ENCODE data around the gene ADAMTS8.

DNA sequence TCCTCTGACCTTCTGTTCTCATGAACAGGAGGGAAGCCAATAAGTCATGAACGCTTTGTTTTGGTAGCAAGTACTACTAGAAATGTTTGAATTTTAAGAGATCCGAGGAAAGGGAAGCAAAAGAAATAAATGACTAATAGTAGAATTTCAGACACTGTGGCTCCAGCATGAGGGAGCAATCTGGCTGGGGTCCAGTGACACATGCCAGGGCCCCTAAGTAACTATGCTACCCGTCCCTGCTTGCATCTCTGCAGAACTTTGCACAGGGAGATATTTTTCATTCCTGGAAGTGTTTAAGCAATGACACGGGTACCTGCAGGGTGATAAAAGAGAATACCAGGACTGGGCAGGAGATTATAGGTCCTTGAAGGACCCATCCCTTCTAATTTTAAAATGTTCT, 7.3 kb upstream of the ADAMTS8 start:
- no peak for TF ChIP-seq EZH2 (IDR thresholded peaks at IDR 0.05; ENCODE audit: insufficient read depth, poor library complexity, severe bottlenecking)
- no peak for TF ChIP-seq EZH2phosphoT487 (IDR thresholded peaks at IDR 0.05; ENCODE audit: insufficient read depth, low read depth)

Measured in GM23248 (cell line).